Gastrocnemius medialis (tissue), 4 donors: ENCODE results near the gene TMEM163. TPM values are rescaled to one million over a fixed set of nuclear protein-coding genes. Genes with fewer than 3 reads are reported as not detected.

Experiments
- ATAC-seq, 2 donors: fragments of 150-250 bp; one replicate each; pipeline ENCODE4 v1.9.1; 2016
- DNase-seq, 2 donors: peaks; one replicate each; pipeline ENCODE4 v3.0.0-alpha.2; 2019
- H3K27ac ChIP-seq, 4 donors: fragments of 200-600 bp; sonication (generic); 1 replicate in 1 of 4; 2 replicates in 3 of 4; pipeline ENCODE4 v1.5.1; 2016 to 2018; ENCODE audit warnings: mild to moderate bottlenecking in 2 of 4, moderate library complexity in 1 of 4
- H3K27me3 ChIP-seq, 3 donors: fragments of 200-600 bp; sonication (generic) in 2 of 3; 1 replicate in 1 of 3; 2 replicates in 2 of 3; pipeline versions ENCODE4 v1.5.1 to v1.6.0; 2016 to 2019; ENCODE audit warnings: mild to moderate bottlenecking in 1 of 3, moderate library complexity in 1 of 3
- H3K36me3 ChIP-seq, 2 donors: fragments of 200-600 bp; sonication (generic) in 1 of 2; one replicate each; pipeline ENCODE4 v1.5.1; 2017 to 2018
- H3K4me1 ChIP-seq, 2 donors: fragments of 200-600 bp; sonication (generic) in 1 of 2; one replicate each; pipeline ENCODE4 v1.5.1; 2016 to 2017; ENCODE audit warnings: mild to moderate bottlenecking in 2 of 2
- H3K4me3 ChIP-seq, 4 donors: fragments of 200-600 bp; sonication (generic) in 3 of 4; 1 replicate in 1 of 4; 2 replicates in 3 of 4; pipeline ENCODE4 v1.5.1; 2016 to 2019; ENCODE audit warnings: mild to moderate bottlenecking in 2 of 4
- H3K9me3 ChIP-seq, 3 donors: fragments of 200-600 bp; sonication (generic) in 2 of 3; 1 replicate in 1 of 3; 2 replicates in 2 of 3; pipeline ENCODE4 v1.5.1; 2016 to 2019
- CTCF ChIP-seq, 5 experiments: fragments of 450-650 bp in 3 of 5; fragments of 200-600 bp in 2 of 5; sonication (generic) in 2 of 5; IDR thresholded peaks in 4 of 5; conservative IDR thresholded peaks in 1 of 5; 1 replicate in 4 of 5; 2 replicates in 1 of 5; pipeline ENCODE4 v1.5.1; 2016 to 2019; ENCODE audit warnings: antibody characterized with exemption in 5 of 5, mild to moderate bottlenecking in 3 of 5, moderate library complexity in 3 of 5
- POLR2A ChIP-seq, 2 donors: fragments of 450-650 bp; IDR thresholded peaks; one replicate each; pipeline ENCODE4 v1.6.1; 2017; ENCODE audit warnings: antibody characterized with exemption in 2 of 2, mild to moderate bottlenecking in 2 of 2, moderate library complexity in 2 of 2
- in situ Hi-C, 4 donors: fragments of 200-750 bp; cut with MboI; loops; one replicate each; pipeline versions ENCODE4 v1.15.0 to v1.8.0; 2017; ENCODE audit warnings: low sequenced_read_pairs in 4 of 4
- intact Hi-C: fragments of 100-400 bp; cut with DNase I; formaldehyde crosslinking; loops from one replicate; pipeline ENCODE4 v1.15.1; 2023; ENCODE audit warnings: low total_unique reads
- total RNA-seq, 4 donors: library from RNA; depleted of rRNA; stranded (reverse); fragments of >200 nt; gene quantifications; one replicate each; pipeline versions ENCODE4 v1.1.0 to v1.2.3, GENCODE V29; 2016

Gene TMEM163
- total RNA-seq, 4 donors from 2014 or later, result not detected

- in situ Hi-C loops (loop anchor here in 1 of 4 donors (25.0 kb wide), 2 partner anchors 169 to 544 kb away; no protein-coding TSS in a partner anchor), intact Hi-C loops (no loop called here)
- no peak for DNase-seq
- TF ChIP-seq CTCF (IDR thresholded peaks at IDR 0.05 in 4 of 5, conservative IDR thresholded peaks at IDR 0.05 in 1 of 5) (no peak), POLR2A (IDR thresholded peaks at IDR 0.05) (no peak)
- H3K27me3 ChIP-seq, result no peaks in the 10 kb centered on the region
- H3K9me3 ChIP-seq, result no peaks in the 10 kb centered on the region
- no peak overlapping the region for H3K4me3 ChIP-seq
- H3K27ac ChIP-seq, result no peak overlapping the region
- peaks cover 4 to 17% of the 10 kb centered on the region in 2 donors for H3K4me1 ChIP-seq
- ATAC-seq, result no peak
- H3K36me3 ChIP-seq, result no peaks in the 10 kb centered on the region
These were observed 312.1 kb downstream of the TMEM163 start for GRCh38 chr2:134406736-134407135.

DNA sequence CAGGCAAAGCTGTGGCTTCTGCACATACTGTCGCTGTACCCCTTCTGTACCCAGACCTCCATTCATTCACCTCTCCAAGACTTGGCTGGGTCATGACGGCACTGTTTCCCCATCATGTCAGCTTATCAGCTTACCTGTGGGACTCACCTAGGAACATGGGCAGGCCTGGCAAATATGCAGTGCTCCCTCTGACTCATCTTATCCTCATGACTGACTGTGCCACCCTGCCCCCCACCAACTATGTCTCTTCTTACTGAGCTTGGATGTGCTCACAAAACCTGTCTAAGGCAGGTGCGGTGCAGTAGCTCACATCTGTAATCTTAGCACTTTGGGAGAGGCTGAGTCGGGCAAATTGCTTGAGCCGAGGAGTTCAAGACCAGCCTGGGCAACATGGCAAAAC lies 312.5 kb downstream of the TMEM163 start:
- no peaks in the 10 kb centered on the region for H3K9me3 ChIP-seq
- H3K4me3 ChIP-seq, result no peak overlapping the region
- no peaks in the 10 kb centered on the region for H3K36me3 ChIP-seq
- H3K27me3 ChIP-seq, result no peaks in the 10 kb centered on the region
- intact Hi-C loops (no loop called here), in situ Hi-C loops (loop anchor here in 1 of 4 donors (25.0 kb wide), 2 partner anchors 169 to 544 kb away; no protein-coding TSS in a partner anchor)
- H3K4me1 ChIP-seq, result peaks cover 3 to 16% of the 10 kb centered on the region in 2 donors
- H3K27ac ChIP-seq, result no peak overlapping the region
- ATAC-seq, result no peak
- TF ChIP-seq CTCF (IDR thresholded peaks at IDR 0.05 in 4 of 5, conservative IDR thresholded peaks at IDR 0.05 in 1 of 5) (no peak), POLR2A (IDR thresholded peaks at IDR 0.05) (no peak)
- DNase-seq, result no peak

Other genes starting within 250 kb of the TMEM163 start
- under 1 TPM in 1 of 4 donors, not detected in 3; 0.29 TPM for gene ACMSD, start 119.6 kb upstream of the TMEM163 start, total RNA-seq
- 10 to 100 TPM; 11.6 to 28.4 (median 18.6) TPM for gene CCNT2, start 199.8 kb upstream of the TMEM163 start, total RNA-seq